HG03039 (cell line): ENCODE data around the gene NFIA.
A peak's percentile ranks its signal among the peaks of the same experiment; 100 is the strongest.

Experiments used
- ATAC-seq: cut with Tn5 transposase; IDR thresholded peaks from one replicate; pipeline ENCODE4 v1.9.1; 2021; ENCODE audit warnings: mild to moderate bottlenecking, moderate library complexity; ENCODE audit not compliant: unreplicated experiment

The NFIA gene

GRCh38 chr1:61441723-61442262, 359.4 kb downstream of the NFIA start:
- ATAC-seq, result no peak

DNA sequence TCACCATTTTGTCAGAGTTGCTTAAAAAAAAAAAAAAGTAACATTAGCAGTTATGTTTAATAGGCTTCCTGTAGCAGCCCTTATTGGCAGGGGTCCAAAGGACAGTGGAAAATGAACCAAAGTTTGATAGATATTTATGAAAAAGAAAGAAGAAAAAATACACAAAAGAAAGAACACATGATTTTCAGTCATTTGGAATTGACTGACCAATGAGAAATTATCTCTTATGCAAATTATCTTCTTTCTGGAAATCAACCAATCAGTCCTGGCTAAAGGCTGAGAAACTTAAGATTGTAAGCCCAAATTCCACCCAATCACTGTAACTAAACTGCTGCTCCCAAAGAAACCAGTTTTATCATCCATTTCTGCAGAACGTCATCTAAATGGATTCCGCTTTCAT, 360.2 kb downstream of the NFIA start:
- no peak for ATAC-seq

GRCh38 chr1:61444288-61444687, 361.9 kb downstream of the NFIA start:
- ATAC-seq, result no peak

GRCh38 chr1:61445269-61445825, 363.0 kb downstream of the NFIA start:
- no peak for ATAC-seq

DNA sequence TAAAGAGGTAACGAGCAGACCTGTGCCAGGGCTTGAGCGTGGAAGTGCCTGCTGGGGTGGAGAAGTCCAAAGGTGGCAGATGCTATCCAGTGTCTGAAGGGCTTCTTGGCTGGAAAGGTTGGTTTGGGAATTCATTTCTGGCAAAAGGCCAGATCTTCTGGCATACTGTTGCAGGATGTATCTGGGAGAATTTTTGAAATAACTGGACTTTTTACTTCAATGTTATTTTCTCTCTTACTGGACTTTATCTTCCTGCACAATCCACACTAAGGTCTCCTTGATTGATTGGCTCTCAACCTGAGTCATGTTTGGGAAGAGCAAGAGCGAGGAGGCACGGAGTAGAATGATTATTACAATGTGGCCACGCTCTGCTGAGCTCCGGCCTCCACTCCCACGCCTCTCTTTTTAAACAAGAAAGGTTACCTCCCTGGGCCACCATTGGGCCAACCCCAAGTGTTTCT, 364.2 kb downstream of the NFIA start:
- no peak for ATAC-seq

DNA sequence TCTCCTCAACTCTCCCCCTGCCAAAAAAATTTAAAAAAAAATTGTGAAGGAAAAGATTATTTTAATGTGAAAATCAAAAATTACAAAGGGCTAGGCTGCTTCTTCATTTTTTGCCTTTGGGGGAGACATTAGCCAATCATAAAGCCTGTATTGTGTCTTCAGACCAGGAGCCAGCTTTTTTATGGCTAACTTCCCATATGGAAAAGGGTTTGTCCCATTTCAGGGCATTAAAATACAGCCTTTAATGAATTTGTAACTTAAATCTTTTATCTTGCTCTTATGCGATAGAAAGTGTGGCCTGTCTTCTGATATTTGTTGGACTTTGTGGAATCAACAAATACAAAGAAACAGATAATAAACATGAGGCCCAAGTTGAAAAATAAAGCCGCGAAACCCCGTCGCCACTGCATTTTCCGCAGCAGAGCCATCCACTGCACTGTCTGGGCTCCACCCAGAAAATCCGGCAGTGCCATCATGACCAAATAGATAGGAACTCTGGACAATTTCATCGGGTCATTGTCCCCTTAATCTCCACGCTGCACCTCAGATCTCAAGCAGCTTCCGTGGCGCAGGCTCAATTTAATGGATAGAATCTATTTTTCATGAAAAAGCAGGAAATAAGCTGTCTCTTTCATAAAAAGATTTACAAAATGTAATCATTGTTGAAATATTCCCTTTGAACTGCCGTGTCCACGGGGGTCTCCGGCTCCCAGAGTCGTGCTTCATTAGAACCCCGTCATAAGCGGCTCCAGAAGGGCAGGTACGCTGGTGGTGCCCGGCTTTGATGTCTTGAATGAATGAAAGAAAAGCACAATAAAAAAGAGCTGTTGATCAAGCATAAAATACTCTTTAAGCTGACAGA, 365.0 kb downstream of the NFIA start:
- ATAC-seq, result no peak

- no peak for ATAC-seq
Measured at GRCh38 chr1:61447968-61448430, 365.6 kb downstream of the NFIA start.

DNA sequence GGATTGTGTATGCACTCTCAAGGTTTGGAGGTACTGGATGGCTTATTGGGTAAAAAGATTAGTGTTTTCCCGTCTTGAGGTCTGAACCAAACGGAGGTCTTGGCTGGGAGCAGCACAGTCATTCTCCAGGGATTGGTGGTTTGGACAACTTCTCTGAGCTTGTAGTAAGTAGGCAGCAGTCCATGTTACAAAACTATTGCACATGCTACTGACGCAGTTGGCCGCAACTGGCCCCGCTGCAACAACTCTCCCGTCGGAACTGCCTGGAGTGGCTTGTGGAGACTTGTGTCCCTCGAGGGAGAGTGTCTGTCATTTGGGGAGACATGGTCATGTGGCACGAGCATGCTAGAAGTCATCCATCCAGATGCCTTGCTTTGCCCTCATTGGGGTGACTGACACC, 366.6 kb downstream of the NFIA start:
- ATAC-seq, result no peak

DNA sequence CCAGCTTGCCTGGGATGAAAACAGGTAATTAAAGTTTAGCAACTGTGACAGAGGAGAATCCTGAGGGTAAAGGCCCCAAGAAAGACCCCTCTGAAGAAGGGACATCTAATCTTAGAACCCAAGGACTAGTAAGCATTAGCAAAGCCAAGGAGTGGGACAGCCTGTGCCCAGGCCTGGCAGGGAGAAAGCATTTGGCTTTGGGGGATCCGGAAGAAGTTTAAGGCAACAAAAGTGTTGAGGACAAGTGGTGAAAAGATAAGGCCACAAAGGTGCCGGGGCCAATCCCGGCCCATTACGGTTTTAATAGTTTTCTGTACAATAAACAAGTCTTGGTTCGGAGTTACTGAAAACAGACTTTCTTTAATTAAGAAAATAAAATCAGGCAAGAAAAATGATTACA, 367.0 kb downstream of the NFIA start:
- ATAC-seq, result no peak

DNA sequence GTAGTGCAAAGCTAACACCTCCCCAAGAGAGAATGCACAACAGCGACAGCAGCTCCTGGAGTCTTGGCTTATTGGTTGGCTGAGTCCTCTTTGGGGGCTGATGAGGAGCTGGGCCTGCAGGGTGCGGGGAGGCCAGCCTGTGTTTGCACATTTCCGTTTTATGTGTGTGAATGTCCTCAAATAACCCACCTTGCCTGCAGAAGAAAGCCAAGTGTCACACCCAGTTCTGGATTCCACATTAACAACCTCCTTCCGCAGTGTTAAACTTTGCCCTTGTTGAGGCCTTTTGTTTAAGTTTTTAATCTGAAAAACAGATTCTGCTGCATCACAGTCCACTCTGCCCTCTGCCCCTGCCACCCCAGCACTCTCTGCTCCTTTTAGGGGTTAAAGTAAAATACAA, 368.1 kb downstream of the NFIA start:
- no peak for ATAC-seq

DNA sequence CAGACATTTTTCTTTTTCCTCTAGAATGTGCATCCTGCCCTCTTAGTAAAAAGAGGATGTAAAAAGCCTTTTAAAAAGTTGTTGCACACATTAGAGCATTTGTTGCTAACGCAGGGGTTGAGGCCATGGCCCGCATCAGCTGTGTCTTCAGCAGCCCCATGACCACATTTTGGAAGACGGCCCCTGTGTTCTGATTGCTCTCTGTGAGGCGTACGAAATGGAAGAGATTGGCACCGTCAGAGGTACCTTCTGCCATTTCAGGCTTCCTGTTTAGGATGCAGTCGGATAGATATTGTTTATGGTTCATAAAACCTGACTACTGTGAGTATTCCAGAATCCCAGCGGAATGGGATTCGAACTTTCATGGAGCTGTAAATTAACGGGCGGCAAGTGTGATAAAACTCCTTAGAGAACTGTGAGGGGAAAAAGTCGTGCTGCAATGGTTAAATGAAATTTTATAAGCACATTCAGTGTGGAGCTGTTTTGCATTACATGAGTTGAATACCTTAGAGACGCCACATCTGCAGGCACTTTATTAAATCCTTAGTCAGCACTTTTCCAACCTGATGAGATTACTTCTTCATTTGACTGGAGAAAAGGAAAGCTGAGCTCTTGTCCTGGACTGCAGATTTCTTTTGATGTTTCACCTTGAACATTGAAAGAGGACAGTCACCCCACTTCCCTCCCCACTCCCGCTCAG, 368.7 kb downstream of the NFIA start:
- ATAC-seq, result no peak

GRCh38 chr1:61451572-61451968, 369.2 kb downstream of the NFIA start:
- no peak for ATAC-seq

GRCh38 chr1:61452176-61453035, 370.0 kb downstream of the NFIA start:
- no peak for ATAC-seq

GRCh38 chr1:61453111-61453961, 371.0 kb downstream of the NFIA start:
- ATAC-seq, result peak; percentile 74

- no peak for ATAC-seq
Measured at GRCh38 chr1:61455400-61455799, 373.0 kb downstream of the NFIA start.

- ATAC-seq, result no peak
Measured at GRCh38 chr1:61457526-61458040, 375.2 kb downstream of the NFIA start.

- no peak for ATAC-seq
Measured at GRCh38 chr1:61459345-61459744, 377.0 kb downstream of the NFIA start.

- no peak for ATAC-seq
Measured at GRCh38 chr1:61460191-61460590, 377.8 kb downstream of the NFIA start.
